Ovary (tissue), 3 donors: ENCODE results near the gene POLD2.

ENCODE experiments used
- EP300 ChIP-seq: sonication (generic); formaldehyde crosslinking; IDR thresholded peaks from one replicate; pipeline ENCODE4 v1.6.1; 2017; ENCODE audit warnings: antibody characterized with exemption
- POLR2A ChIP-seq: fragments of 450-650 bp; IDR thresholded peaks from one replicate; pipeline ENCODE4 v1.6.1; 2017; ENCODE audit warnings: antibody characterized with exemption, mild to moderate bottlenecking, moderate library complexity
- TF ChIP-seq, protein P1 (sequence below), 3 donors: fragments of 450-650 bp in 2 of 3; fragments of 200-600 bp in 1 of 3; IDR thresholded peaks; one replicate each; pipeline versions ENCODE4 v1.5.1 to v1.8.0; 2016 to 2022; ENCODE audit warnings: antibody characterized with exemption in 3 of 3, mild to moderate bottlenecking in 1 of 3
- donor health status: DM: no; HTN: no; CAD: no.

DNA sequence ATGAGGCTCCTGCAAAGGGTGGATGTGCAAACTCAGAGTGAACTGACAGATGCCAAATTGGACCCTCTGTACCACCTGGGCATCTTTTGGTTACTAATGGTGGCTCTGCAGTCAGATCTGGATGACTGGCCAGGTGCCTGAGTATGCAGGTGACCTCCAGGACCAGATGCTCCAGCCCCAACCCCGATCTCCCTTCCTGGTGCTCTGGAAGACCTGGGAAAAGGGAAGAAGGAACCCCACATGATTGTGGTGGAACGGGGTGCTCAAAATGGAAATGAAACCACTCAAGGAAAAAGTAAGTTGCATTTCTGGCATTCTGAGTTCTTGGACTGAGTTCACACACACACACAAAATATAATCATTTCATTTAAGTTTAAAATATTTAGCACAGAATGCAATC lies 29.0 kb downstream of the POLD2 start:
- TF ChIP-seq, protein P1, sequence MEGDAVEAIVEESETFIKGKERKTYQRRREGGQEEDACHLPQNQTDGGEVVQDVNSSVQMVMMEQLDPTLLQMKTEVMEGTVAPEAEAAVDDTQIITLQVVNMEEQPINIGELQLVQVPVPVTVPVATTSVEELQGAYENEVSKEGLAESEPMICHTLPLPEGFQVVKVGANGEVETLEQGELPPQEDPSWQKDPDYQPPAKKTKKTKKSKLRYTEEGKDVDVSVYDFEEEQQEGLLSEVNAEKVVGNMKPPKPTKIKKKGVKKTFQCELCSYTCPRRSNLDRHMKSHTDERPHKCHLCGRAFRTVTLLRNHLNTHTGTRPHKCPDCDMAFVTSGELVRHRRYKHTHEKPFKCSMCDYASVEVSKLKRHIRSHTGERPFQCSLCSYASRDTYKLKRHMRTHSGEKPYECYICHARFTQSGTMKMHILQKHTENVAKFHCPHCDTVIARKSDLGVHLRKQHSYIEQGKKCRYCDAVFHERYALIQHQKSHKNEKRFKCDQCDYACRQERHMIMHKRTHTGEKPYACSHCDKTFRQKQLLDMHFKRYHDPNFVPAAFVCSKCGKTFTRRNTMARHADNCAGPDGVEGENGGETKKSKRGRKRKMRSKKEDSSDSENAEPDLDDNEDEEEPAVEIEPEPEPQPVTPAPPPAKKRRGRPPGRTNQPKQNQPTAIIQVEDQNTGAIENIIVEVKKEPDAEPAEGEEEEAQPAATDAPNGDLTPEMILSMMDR (IDR thresholded peaks at IDR 0.05): no peak
- no peak for TF ChIP-seq EP300
- no peak for TF ChIP-seq POLR2A
